GM18507 (cell line): ENCODE measurements around the gene CHP1.
"Not testable (repeated sequence)": the region's sequence is repeated elsewhere in the genome, so short reads cannot be mapped to it uniquely, and the experiment has no call there.

Experiments
- DNase-seq: peaks from one replicate; pipeline ENCODE4 v3.0.0; 2011; ENCODE audit warnings: low read depth; ENCODE audit not compliant: insufficient read length; ENCODE audit errors: extremely low spot score
- FAIRE-seq: peaks from 2 replicates; lab custom pipeline; 2011; peaks lifted over from hg19 to GRCh38; lab: Jason Lieb, UNC

CHP1 gene

DNA sequence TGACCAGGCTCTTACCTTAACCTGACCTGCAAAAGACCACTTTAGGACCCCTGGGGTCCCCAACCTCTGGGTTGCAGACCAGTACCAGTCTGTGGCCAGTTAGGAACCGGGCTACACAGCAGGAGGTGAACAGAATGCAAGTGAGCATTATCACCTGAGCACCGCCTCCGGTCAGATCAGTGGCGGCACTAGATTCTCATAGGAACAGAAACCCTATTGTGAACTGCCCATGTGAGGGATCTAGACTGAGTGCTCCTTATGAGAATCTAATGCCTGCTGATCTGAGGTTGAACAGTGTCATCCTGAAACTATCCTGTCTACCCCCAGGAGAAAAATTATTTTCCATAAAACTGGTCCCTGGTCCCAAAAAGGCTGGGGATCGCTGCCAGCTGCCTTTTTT lies 20.3 kb downstream of the CHP1 start:
- DNase-seq = no peak
- FAIRE-seq = no peak

DNA sequence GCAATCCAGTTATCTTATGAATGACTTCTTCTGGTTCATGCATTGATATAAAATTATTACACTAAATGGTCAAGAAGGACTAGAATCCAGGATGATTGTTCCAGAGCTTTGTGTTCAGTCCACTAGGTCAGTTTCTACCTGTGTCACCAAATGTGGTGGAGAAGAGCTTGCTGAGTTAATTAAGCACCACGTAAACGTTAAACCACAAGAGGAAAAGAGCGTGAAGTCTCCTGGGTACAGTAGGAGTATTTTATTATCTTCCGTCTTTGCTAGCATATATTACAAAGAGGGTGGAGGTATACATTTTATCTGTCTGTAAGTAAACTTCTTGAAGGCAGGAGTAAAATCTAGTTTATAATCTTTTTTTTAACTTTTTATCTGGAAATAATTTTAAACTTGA lies 23.5 kb downstream of the CHP1 start:
- DNase-seq (no peak), FAIRE-seq (peak; percentile 21)

DNA sequence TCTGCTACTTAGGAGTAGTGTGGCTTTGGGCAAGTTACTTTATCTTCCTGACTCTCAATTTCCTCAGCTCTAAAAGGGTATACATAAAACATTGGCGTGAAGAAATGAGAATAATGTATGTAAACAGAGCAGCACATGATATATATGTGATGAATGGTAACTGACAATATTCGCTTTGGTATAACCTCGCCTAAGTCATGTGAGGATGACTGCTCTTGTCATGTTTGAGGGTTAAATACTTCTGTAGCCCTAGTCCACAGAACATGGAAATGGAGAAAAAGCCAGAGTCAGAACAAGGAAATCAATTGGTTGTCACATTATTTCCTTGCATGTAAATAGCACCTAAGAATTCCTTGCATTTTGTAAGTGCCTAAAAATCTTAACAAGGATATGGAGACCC lies 25.0 kb downstream of the CHP1 start:
- FAIRE-seq = no peak

DNA sequence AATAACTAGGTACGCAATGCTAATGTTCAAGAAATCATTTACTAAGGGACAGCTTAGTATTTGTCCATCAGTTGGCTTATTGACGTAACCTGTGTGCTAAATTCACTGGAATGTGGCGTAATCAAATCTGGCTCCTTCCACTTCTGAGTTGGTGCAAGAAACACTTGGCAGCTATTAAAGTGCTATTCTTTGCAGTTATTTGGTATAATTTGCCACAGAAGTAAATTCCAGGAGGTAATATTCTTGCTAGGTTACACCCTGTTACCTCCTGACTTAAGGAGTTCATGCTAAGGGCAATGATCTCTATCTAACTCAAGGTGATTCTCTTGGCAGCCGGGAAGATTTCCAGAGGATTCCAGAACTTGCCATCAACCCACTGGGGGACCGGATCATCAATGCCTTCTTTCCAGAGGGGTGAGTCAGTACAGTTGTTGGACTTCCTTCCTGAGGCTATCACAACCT lies 25.5 kb downstream of the CHP1 start:
- FAIRE-seq = no peak
- no peak for DNase-seq

More for the DNA sequence above, 25.0 kb downstream of the CHP1 start:
- no peak for DNase-seq

DNA sequence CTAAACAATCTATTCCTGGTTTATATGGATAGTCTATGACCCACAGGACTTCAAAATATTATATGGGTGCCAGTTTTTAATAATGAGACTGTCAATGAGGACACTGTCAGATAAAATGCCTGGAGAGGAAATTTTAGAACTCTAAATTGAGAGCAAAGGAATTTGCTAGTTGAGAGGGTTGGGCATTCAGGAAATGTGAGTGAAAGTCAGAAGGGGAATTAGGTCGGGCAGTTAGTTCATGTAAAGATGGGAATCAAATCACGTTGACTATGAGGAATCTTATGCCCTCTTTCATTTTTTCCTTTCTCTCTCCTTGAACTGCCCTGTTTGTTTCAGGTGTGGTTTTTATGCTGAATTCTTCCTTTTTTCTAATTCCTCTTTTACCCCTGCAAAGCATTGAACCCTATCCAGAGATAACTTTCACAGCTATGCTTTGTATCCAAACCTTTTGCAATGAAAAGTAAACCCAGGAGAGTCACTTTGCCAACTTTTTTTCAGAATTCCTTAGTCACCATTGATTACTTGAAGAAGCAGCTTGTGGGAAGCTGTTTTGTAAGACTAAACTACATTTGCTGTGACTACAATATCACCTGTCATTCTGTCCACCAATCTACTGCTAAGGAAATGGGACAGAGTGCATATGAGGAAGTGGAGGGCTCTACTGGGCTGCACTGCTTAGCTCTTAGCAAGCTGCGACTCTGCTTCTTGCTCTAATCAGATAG lies 27.8 kb downstream of the CHP1 start:
- peak; percentile 64 for FAIRE-seq
- no peak for DNase-seq

DNA sequence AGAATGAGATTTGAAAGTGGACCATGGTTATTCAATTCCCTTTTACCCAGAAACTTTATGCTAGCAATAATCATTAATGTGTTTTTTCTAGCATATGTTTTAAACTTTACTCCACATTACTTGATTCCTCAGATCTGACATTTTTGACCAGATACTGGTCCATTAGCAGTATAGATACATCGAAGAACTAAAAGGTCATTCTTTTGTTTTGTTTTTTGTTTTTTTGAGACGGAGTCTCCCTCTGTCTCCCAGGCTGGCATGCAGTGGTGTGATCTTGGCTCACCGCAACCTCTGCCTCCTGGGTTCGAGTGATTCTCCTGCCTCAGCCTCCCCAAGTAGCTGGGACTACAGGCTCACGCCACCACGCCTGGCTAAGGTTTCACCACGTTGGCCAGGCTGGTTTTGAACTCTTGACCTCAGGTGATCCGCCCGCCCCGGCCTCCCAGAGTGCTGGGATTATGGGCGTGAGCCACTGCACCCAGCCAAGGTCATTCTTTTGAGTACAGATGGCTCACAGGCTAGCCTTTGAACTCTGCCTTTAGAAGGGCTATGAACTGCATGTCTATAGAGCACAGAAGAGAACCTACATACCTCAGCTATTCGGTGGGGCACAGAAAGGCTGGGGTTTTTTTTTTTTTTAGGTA lies 28.6 kb downstream of the CHP1 start:
- DNase-seq (no peak), FAIRE-seq (no peak)

DNA sequence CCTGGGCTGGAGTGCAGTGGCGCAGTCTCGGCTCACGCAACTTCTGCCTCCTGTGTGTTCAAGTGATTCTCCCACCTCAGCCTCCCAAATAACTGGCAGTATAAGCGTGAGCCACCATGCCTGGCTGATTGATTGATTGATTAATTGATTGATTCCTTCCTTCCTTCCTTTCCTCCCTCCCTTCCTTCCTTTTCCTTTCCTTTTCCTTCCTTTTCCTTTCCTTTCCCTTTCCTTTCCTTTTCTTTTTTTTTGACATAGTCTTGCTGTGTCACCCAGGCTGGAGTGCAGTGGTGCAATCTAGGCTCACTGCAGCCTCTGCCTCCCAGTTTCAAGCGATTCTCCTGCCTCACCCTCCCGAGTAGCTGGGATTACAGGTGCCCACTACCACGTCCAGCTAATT lies 29.9 kb downstream of the CHP1 start:
- not testable (repeated sequence) for DNase-seq, FAIRE-seq

DNA sequence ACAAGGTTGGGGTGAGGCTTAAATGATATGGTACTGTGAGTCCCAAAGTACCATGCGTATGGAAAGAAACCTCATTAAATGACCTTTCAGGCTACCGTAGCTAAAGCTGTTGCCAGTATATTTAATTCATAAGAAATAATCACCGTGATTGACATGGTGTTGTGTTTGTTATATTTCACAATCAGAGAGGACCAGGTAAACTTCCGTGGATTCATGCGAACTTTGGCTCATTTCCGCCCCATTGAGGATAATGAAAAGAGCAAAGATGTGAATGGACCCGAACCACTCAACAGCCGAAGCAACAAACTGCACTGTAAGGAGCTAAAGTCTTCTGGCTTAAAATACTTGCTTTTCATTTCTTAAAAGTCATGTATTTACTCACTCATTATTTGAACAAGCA lies 31.5 kb downstream of the CHP1 start:
- DNase-seq (no peak), FAIRE-seq (no peak)

DNA sequence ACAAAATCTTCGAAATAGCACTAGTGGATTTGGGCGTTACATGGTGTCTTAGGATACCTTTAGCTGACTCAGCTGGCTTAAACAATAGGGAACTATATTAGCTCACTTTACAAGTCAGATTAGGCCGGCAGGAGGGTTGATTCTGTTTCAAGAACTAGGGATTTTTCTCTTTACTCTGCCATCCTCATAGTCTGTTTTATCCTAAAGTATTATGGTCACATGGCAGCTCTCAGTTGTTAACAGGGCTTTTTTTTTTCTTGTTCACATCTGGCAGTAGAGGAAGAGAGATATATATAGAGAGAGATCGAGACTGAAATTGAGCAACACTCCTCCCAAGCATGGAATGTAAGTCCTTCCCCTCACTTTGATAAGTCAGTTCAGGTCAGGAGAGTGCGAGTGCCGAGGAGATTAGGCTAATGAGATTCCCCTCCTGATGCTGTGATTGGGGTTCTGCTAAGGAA lies 32.9 kb downstream of the CHP1 start:
- DNase-seq = no peak
- FAIRE-seq = no peak

DNA sequence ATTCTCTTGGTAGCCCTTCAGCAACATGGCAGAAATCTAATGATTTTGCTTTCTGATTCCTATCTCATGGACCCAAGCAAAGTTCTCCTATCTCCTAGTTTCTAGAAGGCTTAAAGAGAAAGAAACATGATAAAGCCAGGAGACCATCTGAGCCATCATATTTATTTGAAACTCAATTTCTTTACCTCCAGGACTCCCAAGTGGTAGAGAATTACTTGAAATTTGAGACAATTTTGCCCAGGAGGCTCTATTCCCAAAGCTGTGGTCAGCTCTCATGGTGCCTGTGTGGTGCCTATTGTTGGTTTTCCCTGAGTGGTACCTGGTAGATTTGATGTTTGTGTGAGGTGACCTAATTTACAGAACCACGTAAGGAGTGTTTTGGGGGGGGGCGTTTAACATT lies 38.8 kb downstream of the CHP1 start:
- no peak for FAIRE-seq
- no peak for DNase-seq

DNA sequence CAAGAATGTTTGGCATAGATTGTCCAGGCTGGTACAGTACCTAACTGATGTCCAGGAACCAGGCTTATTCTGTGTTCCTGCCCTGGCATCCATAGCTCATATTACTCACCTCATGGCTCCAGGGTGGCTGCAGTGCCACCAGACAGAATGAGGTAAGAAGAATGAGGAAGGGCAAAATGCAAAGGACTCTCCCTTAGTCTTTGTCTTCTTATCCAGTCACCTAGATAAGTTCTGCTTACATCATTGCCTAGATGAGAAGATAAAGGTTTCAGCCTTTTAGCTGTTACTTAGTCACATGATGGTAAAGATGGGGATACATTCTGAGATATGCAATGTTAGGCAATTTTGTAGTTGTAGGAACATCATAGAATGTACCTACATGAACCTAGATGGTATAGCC lies 45.8 kb downstream of the CHP1 start:
- DNase-seq (no peak), FAIRE-seq (no peak)

DNA sequence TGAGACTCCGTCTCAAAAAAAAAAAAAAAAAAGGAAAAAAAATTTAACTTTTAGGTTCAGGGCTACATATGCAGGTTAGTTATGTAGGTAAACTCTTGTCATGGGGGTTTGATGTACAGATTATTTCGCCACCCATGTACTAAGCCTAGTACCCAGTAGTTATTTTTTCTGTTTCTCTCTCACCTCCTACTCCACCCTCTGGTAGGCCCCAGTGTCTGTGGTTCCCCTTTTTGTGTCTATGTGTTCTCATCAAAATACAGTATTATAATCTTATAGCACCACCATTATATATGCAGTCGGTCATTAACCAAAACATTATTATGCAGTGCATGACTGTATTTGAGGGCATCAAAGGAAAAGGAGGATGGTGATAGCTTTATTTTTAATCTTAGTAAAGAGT lies 47.3 kb downstream of the CHP1 start:
- no peak for DNase-seq
- FAIRE-seq = no peak

DNA sequence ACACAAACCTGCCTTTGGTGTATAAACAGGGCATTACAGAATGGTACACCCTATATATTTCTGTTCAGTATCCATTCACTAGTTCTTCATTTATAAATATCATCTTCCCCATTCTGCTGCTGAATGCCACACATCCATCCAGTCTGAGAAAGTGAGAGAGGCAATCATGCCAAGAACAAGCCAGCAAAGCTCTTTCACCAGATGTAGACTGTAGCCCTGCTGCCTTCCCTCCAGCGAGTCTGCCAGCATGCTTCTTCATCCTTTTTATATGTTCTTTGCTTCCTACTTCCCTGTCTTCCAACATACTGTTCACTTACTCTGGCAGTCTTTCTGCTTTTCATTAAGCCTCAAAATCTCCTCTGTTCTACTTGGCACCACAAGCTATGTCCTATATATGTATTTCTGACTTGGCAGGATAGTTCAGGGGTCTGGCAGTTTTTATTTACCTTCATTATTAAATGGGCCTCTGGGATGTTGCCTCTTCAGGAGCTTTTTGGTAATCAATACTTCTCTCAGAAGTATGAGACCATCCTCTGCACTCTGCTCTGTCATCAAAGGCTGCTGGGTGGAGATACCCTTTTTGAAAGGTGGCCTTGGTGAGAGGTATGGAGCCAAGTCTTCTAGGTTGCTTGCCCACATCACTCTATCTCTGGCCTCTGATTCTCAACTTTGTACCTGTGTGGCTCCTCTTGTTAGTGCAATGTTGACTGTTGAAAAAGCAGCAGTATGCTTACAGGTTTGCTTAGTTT lies 48.6 kb downstream of the CHP1 start:
- no peak for DNase-seq
- no peak for FAIRE-seq

DNA sequence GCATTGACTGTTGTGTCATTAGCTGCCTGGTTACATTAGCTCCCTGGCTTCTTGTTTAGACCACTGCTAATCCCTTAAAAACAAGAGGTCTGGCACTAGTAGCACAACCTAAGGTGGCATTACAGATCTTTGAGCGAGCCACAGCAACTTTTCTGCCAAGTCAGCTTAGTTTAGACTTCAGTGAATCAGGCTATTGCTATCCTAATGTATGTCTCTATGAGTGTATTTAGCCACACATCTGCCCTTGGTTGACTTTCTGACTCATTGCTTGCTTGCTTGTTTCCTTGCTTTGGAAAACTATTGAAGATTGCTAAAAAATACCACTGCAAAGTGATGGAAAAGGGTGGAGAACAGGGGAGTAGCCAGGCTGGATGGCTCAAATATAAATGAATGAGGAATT lies 50.2 kb downstream of the CHP1 start:
- no peak for DNase-seq
- FAIRE-seq = no peak

DNA sequence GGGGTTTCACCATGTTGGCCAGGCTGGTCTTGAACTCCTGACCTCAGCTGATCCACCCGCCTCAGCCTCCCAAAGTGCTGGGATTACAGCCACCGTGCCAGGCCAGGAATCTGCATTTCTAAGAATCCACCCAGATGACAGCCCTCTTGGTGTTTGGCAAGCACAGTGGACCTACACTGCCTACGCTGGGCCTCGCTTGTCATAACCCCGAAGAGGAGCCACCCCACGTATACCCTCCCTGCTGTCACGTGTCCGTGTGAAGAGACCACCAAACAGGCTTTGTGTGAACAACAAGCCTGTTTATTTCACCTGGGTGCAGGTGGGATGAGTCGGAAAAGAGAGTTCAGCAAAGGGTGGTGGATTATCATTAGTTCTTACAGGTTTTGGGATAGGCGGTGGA lies 51.4 kb downstream of the CHP1 start:
- not testable (repeated sequence) for DNase-seq, FAIRE-seq

DNA sequence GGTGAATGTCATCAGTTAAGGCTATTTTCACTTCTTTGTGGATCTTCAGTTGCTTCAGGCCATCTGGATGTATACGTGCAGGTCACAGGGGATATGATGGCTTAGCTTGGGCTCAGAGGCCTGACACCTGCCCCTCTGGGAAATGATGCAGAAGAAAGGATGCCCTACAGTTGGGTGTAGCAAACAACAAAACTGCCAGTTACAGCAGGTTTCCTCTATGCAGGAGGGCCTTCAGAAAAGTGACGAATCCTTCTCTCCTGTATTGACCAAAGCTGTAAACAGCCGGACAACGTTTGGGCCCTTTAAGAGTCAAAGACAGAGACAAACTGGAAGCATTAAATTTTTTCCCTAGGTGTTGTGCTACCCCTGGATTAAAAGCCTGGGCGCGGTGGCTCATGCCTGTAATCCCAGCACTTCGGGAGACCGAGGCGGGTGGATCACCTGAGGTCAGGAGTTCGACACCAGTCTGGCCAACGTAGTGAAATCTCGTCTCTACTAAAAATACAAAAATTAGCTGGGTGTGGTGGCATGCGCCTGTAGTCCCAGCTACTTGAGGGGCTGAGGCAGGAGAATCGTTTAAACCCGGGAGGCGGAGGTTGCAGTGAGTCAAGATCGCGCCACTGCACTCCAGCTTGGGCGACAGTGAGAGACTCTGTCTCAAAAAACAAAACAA lies 52.0 kb downstream of the CHP1 start:
- FAIRE-seq, DNase-seq: not testable (repeated sequence)

DNA sequence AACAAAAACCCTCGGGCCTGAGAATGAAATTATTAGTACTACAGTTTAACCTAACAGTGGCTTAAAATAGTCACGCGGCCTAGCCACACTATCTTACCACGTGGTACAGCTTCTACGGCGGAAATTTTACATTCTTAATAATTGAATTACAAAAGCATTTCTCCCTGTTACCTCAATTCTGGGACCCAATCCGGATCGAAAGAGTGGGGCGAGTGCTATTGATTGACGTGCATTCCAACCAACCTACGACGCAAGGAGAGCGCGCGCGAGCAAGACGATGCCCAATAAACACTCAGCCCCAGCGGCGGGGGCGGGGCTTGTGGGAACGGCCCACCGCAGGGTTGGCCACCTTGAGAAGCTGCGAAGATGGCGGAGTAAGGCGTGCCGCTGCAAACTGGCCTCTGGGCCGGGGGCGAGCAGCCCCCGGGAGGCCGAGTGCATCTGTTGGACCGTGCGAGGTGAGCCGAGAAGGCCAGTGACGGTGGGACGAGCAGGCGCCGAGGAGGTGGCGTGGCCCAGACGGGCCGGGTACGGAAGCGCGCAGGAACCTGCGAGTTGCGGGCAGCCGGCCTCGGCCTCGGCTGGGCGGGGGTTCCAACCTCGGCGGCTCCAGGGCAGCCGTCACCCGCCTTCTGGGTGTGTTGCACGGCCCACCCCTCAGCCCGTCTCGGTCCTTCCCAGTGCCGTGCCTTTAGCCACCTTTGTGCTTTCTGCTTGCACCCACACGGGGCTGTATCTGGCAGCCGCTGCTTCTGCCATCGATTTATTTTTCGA lies 52.8 kb downstream of the CHP1 start:
- DNase-seq (peak; percentile 97), FAIRE-seq (peak; percentile 97)

DNA sequence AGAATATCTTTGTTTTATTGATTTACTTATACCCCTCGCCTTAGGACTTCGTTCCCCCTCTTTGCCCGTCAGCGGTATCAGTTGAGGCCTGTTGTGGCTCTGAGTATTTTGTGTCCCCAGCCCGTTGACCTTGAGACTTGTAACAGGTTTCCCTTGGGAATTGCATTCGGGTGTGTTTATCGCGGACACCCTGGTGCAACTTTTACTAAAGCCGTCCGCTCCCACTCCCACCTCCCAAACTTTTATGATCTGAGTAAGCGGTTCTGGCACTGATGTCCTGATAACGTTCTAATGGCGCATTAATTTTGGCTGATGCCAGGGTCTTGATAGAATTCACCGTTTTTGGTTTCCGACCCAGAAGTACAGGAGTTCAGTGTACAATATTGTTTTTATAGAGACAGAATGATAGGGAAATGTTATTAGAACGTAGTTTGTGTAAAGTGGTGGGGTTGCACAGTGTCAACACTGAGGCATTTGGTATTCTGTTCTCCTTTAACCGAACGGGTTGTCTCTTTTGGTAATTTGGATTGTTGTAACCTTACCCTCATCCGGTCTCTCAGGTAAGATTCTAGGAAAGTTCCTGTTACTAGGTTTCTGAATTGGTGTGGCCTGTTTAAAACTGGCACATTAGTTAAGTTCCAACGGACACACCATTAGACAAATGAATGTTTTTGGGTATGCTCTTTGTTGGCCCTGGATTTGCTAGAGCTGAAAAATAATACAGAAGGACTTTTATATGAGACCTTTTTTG lies 53.5 kb downstream of the CHP1 start:
- FAIRE-seq (no peak), DNase-seq (no peak)

DNA sequence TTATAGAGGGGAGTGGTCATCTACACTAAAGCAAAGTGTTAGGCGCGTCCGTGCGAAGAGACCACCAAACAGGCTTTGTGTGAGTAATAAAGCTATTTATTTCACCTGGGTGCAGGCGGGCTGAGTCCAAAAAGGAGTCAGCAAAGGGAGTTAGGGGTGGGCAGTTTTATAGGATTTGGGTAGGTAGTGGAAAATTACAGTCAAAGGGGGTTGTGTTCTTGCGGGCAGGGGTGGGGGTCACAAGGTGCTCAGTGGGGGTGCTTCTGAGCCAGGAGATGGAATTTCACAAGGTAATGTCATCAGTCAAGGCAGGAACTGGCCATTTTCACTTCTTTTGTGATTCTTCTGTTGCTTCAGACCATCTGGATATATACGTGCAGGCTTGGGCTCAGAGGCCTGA lies 54.2 kb downstream of the CHP1 start:
- DNase-seq = no peak
- no peak for FAIRE-seq
